ENCODE results near the gene C5AR2.
A peak's percentile ranks its signal among the peaks of the same experiment; 100 is the strongest.
"Not testable (repeated sequence)": the region's sequence is repeated elsewhere in the genome, so short reads cannot be mapped to it uniquely, and the experiment has no call there.

Gene C5AR2

GRCh38 chr19:47331931-47332547 lies at the start of gene C5AR2:
C5AR2 (plus strand) TSS chr19:47332175; CDS start chr19:47340800, 8,625 bp downstream.
- no peak within 1 kb of the TSS for H3K4me3 Mint-ChIP-seq
- no peak for DNase-seq
- no peaks in the 10 kb centered on the region for H3K27me3 Mint-ChIP-seq
- H3K27ac Mint-ChIP-seq: no peak within 1 kb of the TSS
- no peaks in the 10 kb centered on the region for H3K9me3 Mint-ChIP-seq
- peaks cover 8% of the 10 kb centered on the region for H3K4me1 Mint-ChIP-seq (ENCODE audit: low read depth)
- no peaks in the 10 kb centered on the region for H3K36me3 Mint-ChIP-seq (ENCODE audit: low read depth)

- no peak for DNase-seq
- Mint-ChIP-seq H3K27me3 (no peaks in the 10 kb centered on the region), H3K36me3 (ENCODE audit: low read depth) (no peaks in the 10 kb centered on the region), H3K4me3 (no peak overlapping the region), H3K27ac (no peak overlapping the region), H3K4me1 (ENCODE audit: low read depth) (peaks cover 8% of the 10 kb centered on the region), H3K9me3 (no peaks in the 10 kb centered on the region)
These were observed 48.4 kb upstream of the C5AR2 start for GRCh38 chr19:47283405-47284059.

- no peak overlapping the region for H3K4me3 Mint-ChIP-seq
These were observed 47.6 kb upstream of the C5AR2 start for GRCh38 chr19:47284324-47284899.

GRCh38 chr19:47296036-47296435 lies 35.9 kb upstream of the C5AR2 start:
- Mint-ChIP-seq H3K4me1 (ENCODE audit: low read depth) (peaks cover 3% of the 10 kb centered on the region), H3K9me3 (no peaks in the 10 kb centered on the region), H3K27me3 (no peaks in the 10 kb centered on the region), H3K4me3 (no peak overlapping the region), H3K36me3 (ENCODE audit: low read depth) (no peaks in the 10 kb centered on the region), H3K27ac (no peak overlapping the region)
- DNase-seq: peak; percentile 69

More at GRCh38 chr19:47284324-47284899, 47.6 kb upstream of the C5AR2 start:
- Mint-ChIP-seq H3K4me1 (ENCODE audit: low read depth) (peaks cover 11% of the 10 kb centered on the region), H3K27ac (no peak overlapping the region), H3K27me3 (no peaks in the 10 kb centered on the region), H3K36me3 (ENCODE audit: low read depth) (no peaks in the 10 kb centered on the region), H3K9me3 (no peaks in the 10 kb centered on the region)
- no peak for DNase-seq

- H3K4me3 Mint-ChIP-seq; H3K9me3 Mint-ChIP-seq; H3K27me3 Mint-ChIP-seq; DNase-seq; H3K36me3 Mint-ChIP-seq (ENCODE audit: low read depth); H3K27ac Mint-ChIP-seq: not testable (repeated sequence)
- peaks cover 11% of the 10 kb centered on the region for H3K4me1 Mint-ChIP-seq (ENCODE audit: low read depth)
These were observed 31.1 kb upstream of the C5AR2 start for GRCh38 chr19:47300867-47301266.

- H3K27me3 Mint-ChIP-seq: peaks cover 17% of the 10 kb centered on the region
- no peaks in the 10 kb centered on the region for H3K36me3 Mint-ChIP-seq (ENCODE audit: low read depth)
- H3K9me3 Mint-ChIP-seq: no peaks in the 10 kb centered on the region
- H3K4me3 Mint-ChIP-seq: no peak overlapping the region
- DNase-seq: no peak
- H3K4me1 Mint-ChIP-seq (ENCODE audit: low read depth): peaks cover 9% of the 10 kb centered on the region
- H3K27ac Mint-ChIP-seq: no peak overlapping the region
These were observed 29.7 kb upstream of the C5AR2 start for GRCh38 chr19:47302249-47302648.

GRCh38 chr19:47303966-47304365 lies 28.0 kb upstream of the C5AR2 start:
- H3K27ac Mint-ChIP-seq: no peak overlapping the region
- peaks cover 9% of the 10 kb centered on the region for H3K4me1 Mint-ChIP-seq (ENCODE audit: low read depth)
- H3K36me3 Mint-ChIP-seq (ENCODE audit: low read depth): no peaks in the 10 kb centered on the region
- H3K9me3 Mint-ChIP-seq: no peaks in the 10 kb centered on the region
- H3K4me3 Mint-ChIP-seq: no peak overlapping the region
- no peak for DNase-seq
- peaks cover 17% of the 10 kb centered on the region for H3K27me3 Mint-ChIP-seq

GRCh38 chr19:47305309-47305751 lies 26.6 kb upstream of the C5AR2 start:
- H3K9me3 Mint-ChIP-seq: no peaks in the 10 kb centered on the region
- peak; percentile 72 for DNase-seq
- H3K4me1 Mint-ChIP-seq (ENCODE audit: low read depth): peaks cover 9% of the 10 kb centered on the region
- H3K27me3 Mint-ChIP-seq: peaks cover 21% of the 10 kb centered on the region
- no peak overlapping the region for H3K27ac Mint-ChIP-seq
- H3K4me3 Mint-ChIP-seq: no peak overlapping the region
- H3K36me3 Mint-ChIP-seq (ENCODE audit: low read depth): no peaks in the 10 kb centered on the region

- peaks cover 21% of the 10 kb centered on the region for H3K27me3 Mint-ChIP-seq
- H3K4me1 Mint-ChIP-seq (ENCODE audit: low read depth): peaks cover 9% of the 10 kb centered on the region
- DNase-seq: no peak
- H3K27ac Mint-ChIP-seq: no peak overlapping the region
- H3K4me3 Mint-ChIP-seq: no peak overlapping the region
- no peaks in the 10 kb centered on the region for H3K36me3 Mint-ChIP-seq (ENCODE audit: low read depth)
- no peaks in the 10 kb centered on the region for H3K9me3 Mint-ChIP-seq
These were observed 25.7 kb upstream of the C5AR2 start for GRCh38 chr19:47306303-47306702.

GRCh38 chr19:47309038-47309437 lies 22.9 kb upstream of the C5AR2 start:
- H3K4me3 Mint-ChIP-seq: no peak overlapping the region
- DNase-seq: no peak
- H3K27me3 Mint-ChIP-seq: peaks cover 33% of the 10 kb centered on the region
- H3K36me3 Mint-ChIP-seq (ENCODE audit: low read depth): no peaks in the 10 kb centered on the region
- H3K9me3 Mint-ChIP-seq: no peaks in the 10 kb centered on the region
- peaks cover 6% of the 10 kb centered on the region for H3K4me1 Mint-ChIP-seq (ENCODE audit: low read depth)
- H3K27ac Mint-ChIP-seq: no peak overlapping the region

- H3K27me3 Mint-ChIP-seq: peaks cover 32% of the 10 kb centered on the region
- no peak within 1 kb of the TSS for H3K27ac Mint-ChIP-seq
- H3K4me1 Mint-ChIP-seq (ENCODE audit: low read depth): peaks cover 4% of the 10 kb centered on the region
- DNase-seq: no peak
- no peak within 1 kb of the TSS for H3K4me3 Mint-ChIP-seq
- H3K36me3 Mint-ChIP-seq (ENCODE audit: low read depth): no peaks in the 10 kb centered on the region
- H3K9me3 Mint-ChIP-seq: no peaks in the 10 kb centered on the region
These were observed 22.4 kb upstream of the C5AR2 start, which contains the start of gene C5AR1 for GRCh38 chr19:47309608-47310007. C5AR1 (plus strand) TSS chr19:47309861; CDS start chr19:47309896, 35 bp downstream.

- Mint-ChIP-seq H3K27me3 (peaks cover 30% of the 10 kb centered on the region), H3K27ac (no peak overlapping the region), H3K4me1 (ENCODE audit: low read depth) (peaks cover 5% of the 10 kb centered on the region), H3K4me3 (no peak overlapping the region), H3K9me3 (no peaks in the 10 kb centered on the region), H3K36me3 (ENCODE audit: low read depth) (no peaks in the 10 kb centered on the region)
- DNase-seq: no peak
These were observed 21.7 kb upstream of the C5AR2 start for GRCh38 chr19:47310323-47310722.

GRCh38 chr19:47310819-47311218 lies 21.2 kb upstream of the C5AR2 start:
- H3K27me3 Mint-ChIP-seq: peaks cover 30% of the 10 kb centered on the region
- DNase-seq: no peak
- H3K27ac Mint-ChIP-seq: no peak overlapping the region
- peaks cover 6% of the 10 kb centered on the region for H3K4me1 Mint-ChIP-seq (ENCODE audit: low read depth)
- H3K36me3 Mint-ChIP-seq (ENCODE audit: low read depth): no peaks in the 10 kb centered on the region
- H3K4me3 Mint-ChIP-seq: no peak overlapping the region
- H3K9me3 Mint-ChIP-seq: no peaks in the 10 kb centered on the region

GRCh38 chr19:47312366-47313006 lies 19.5 kb upstream of the C5AR2 start:
- Mint-ChIP-seq H3K36me3 (ENCODE audit: low read depth) (no peaks in the 10 kb centered on the region), H3K9me3 (no peaks in the 10 kb centered on the region), H3K4me1 (ENCODE audit: low read depth) (peaks cover 6% of the 10 kb centered on the region), H3K27me3 (peaks cover 21% of the 10 kb centered on the region), H3K27ac (no peak overlapping the region), H3K4me3 (no peak overlapping the region)
- DNase-seq: no peak
